ENCODE results near the gene PRR5L.

Gene PRR5L

GRCh38 chr11:36447514-36447913 lies 151.4 kb downstream of the PRR5L start:
- no peak for DNase-seq

GRCh38 chr11:36447947-36448346 lies 151.9 kb downstream of the PRR5L start:
- no peak for DNase-seq

- DNase-seq, result no peak
These were observed 153.5 kb downstream of the PRR5L start for GRCh38 chr11:36449561-36450096.

- DNase-seq, result no peak
These were observed 154.1 kb downstream of the PRR5L start for GRCh38 chr11:36450110-36450572.

GRCh38 chr11:36451045-36451444 lies 155.0 kb downstream of the PRR5L start:
- no peak for DNase-seq

GRCh38 chr11:36451681-36452080 lies 155.6 kb downstream of the PRR5L start:
- no peak for DNase-seq

GRCh38 chr11:36452236-36452940 lies 156.3 kb downstream of the PRR5L start:
- DNase-seq, result no peak

- DNase-seq, result no peak
These were observed 156.9 kb downstream of the PRR5L start for GRCh38 chr11:36452961-36453360.

GRCh38 chr11:36453678-36454077 lies 157.6 kb downstream of the PRR5L start:
- no peak for DNase-seq

- no peak for DNase-seq
These were observed 158.5 kb downstream of the PRR5L start for GRCh38 chr11:36454551-36454940.

- DNase-seq, result no peak
These were observed 159.0 kb downstream of the PRR5L start for GRCh38 chr11:36454941-36455631.

GRCh38 chr11:36455658-36456111 lies 159.6 kb downstream of the PRR5L start:
- DNase-seq, result no peak

GRCh38 chr11:36456156-36456555 lies 160.1 kb downstream of the PRR5L start:
- DNase-seq, result no peak

GRCh38 chr11:36458129-36458915 lies 162.2 kb downstream of the PRR5L start:
- DNase-seq, result no peak

- no peak for DNase-seq
These were observed 163.0 kb downstream of the PRR5L start for GRCh38 chr11:36459046-36459445.

- DNase-seq, result no peak
These were observed 164.1 kb downstream of the PRR5L start for GRCh38 chr11:36460220-36460619.

GRCh38 chr11:36462321-36462720 lies 166.2 kb downstream of the PRR5L start:
- DNase-seq, result no peak

- no peak for DNase-seq
These were observed 167.7 kb downstream of the PRR5L start for GRCh38 chr11:36463781-36464180.

GRCh38 chr11:36464720-36465119 lies 168.6 kb downstream of the PRR5L start:
- no peak for DNase-seq

GRCh38 chr11:36465449-36466163 lies 169.5 kb downstream of the PRR5L start:
- no peak for DNase-seq

GRCh38 chr11:36467012-36467411 lies 170.9 kb downstream of the PRR5L start:
- no peak for DNase-seq

- DNase-seq, result no peak
These were observed 171.8 kb downstream of the PRR5L start for GRCh38 chr11:36467916-36468315.

GRCh38 chr11:36469063-36469462 lies 173.0 kb downstream of the PRR5L start:
- DNase-seq, result no peak
